Measurements from ENCODE around the gene RFPL2. TPM values are rescaled to one million over a fixed set of nuclear protein-coding genes. Genes with fewer than 3 reads are reported as not detected.

Gene RFPL2
- total and polyA plus RNA-seq, 2 of the 13 experiments (the other 11 are each of a cell fraction or from before 2014, with no cell fraction given): not detected

- whole genome bisulfite sequencing (ENCODE audit: low lambda C conversion rate): 34% methylated on average over 7 of the region's 7 CpGs
- Histone ChIP-seq H3K9ac (ENCODE audit: insufficient read depth, low read depth, low read length) (no peak overlapping the region), H3K36me3 (replicated peaks in 1 of 2; ENCODE audit: control insufficient read depth in 1 of 2, insufficient read depth in 2 of 2, low read length in 2 of 2) (no peaks in the 10 kb centered on the region), H3K27ac (ENCODE audit: extremely low read length, insufficient read depth, low read length) (no peak overlapping the region), H2AFZ (ENCODE audit: low read length) (no peak overlapping the region), H3K27me3 (ENCODE audit: control insufficient read depth in 1 of 2, insufficient read depth in 2 of 2, low read length in 2 of 2) (peaks cover 0 to 1% of the 10 kb centered on the region in 2 experiments; a peak in 2 of 5 replicates), H3K79me2 (ENCODE audit: insufficient read depth, low read length) (no peaks in the 10 kb centered on the region), H3K9me3 (ENCODE audit: low read length) (no peaks in the 10 kb centered on the region), H4K20me1 (ENCODE audit: insufficient read depth, low read length) (no peaks in the 10 kb centered on the region), H3K4me1 (ENCODE audit: insufficient read depth, low read length) (no peaks in the 10 kb centered on the region), H3K4me2 (ENCODE audit: low read depth, low read length) (no peak overlapping the region), H3K4me3 (replicated peaks in 1 of 3; ENCODE audit: insufficient read depth in 1 of 3, low read depth in 2 of 3, low read length in 3 of 3) (no peak overlapping the region)
- no peak for TF ChIP-seq FOXO1 (CRISPR knock-in tag; IDR thresholded peaks at IDR 0.05)
- TF ChIP-seq ZBTB46 (CRISPR knock-in tag; IDR thresholded peaks at IDR 0.05; ENCODE audit: borderline replicate concordance): no peak
- TF ChIP-seq TEAD3 (CRISPR knock-in tag; optimal IDR thresholded peaks at IDR 0.05; ENCODE audit: borderline replicate concordance): no peak
- TF ChIP-seq NR2F6 (IDR thresholded peaks at IDR 0.05): no peak
- TF ChIP-seq NR2F6 (CRISPR knock-in tag; IDR thresholded peaks at IDR 0.05): no peak
- no peak for TF ChIP-seq MLXIP (CRISPR knock-in tag; IDR thresholded peaks at IDR 0.05; ENCODE audit: borderline replicate concordance)
- CTCF ChIA-PET (ENCODE audit: low intra/inter-chr PET ratio, low total read pairs): no interaction called here
- no TSS peak for BruUV-seq (replicated peaks)
- intact Hi-C loops (cut with micrococcal nuclease; ENCODE audit: unreplicated experiment) (no loop called here), in situ Hi-C loops (cut with HindIII; ENCODE audit: extremely low pct_ligation_motif_present, low pct_unique_long_range_greater_than_20kb) (no loop called here)
- POLR2A ChIA-PET: no interaction called here
- DNase-seq (ENCODE audit: low spot score): no peak
- ATAC-seq: no peak
- FAIRE-seq: no peak
Observed at GRCh38 chr22:32226326-32227104, 21.6 kb upstream of the RFPL2 start.

Data from HepG2 (cell line).